ENCODE data around the gene BUD31.
A peak's percentile ranks its signal among the peaks of the same experiment; 100 is the strongest.

The BUD31 gene

GRCh38 chr7:99456288-99456687 is 47.5 kb downstream of the BUD31 start:
- TF ChIP-seq, protein P1, sequence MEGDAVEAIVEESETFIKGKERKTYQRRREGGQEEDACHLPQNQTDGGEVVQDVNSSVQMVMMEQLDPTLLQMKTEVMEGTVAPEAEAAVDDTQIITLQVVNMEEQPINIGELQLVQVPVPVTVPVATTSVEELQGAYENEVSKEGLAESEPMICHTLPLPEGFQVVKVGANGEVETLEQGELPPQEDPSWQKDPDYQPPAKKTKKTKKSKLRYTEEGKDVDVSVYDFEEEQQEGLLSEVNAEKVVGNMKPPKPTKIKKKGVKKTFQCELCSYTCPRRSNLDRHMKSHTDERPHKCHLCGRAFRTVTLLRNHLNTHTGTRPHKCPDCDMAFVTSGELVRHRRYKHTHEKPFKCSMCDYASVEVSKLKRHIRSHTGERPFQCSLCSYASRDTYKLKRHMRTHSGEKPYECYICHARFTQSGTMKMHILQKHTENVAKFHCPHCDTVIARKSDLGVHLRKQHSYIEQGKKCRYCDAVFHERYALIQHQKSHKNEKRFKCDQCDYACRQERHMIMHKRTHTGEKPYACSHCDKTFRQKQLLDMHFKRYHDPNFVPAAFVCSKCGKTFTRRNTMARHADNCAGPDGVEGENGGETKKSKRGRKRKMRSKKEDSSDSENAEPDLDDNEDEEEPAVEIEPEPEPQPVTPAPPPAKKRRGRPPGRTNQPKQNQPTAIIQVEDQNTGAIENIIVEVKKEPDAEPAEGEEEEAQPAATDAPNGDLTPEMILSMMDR (conservative IDR thresholded peaks at IDR 0.05; ENCODE audit: low read depth, low read length): no peak
- Histone ChIP-seq H3K4me1 (ENCODE audit: low read depth, poor library complexity, severe bottlenecking) (no peaks in the 10 kb centered on the region), H4K20me1 (ENCODE audit: insufficient read depth) (peaks cover 16% of the 10 kb centered on the region; the same call in 1 of the 2 replicates), H2AFZ (ENCODE audit: low read depth) (no peak overlapping the region), H3K79me2 (ENCODE audit: insufficient read depth, low read depth) (peaks cover 30% of the 10 kb centered on the region), H3K36me3 (ENCODE audit: insufficient read depth) (peaks cover 3% of the 10 kb centered on the region; the same call in 1 of the 2 replicates), H3K9ac (no peak overlapping the region), H3K27me3 (ENCODE audit: insufficient read depth, low read depth) (no peaks in the 10 kb centered on the region), H3K27ac (no peak overlapping the region), H3K4me3 (IDR thresholded peaks at IDR 0.05; ENCODE audit: insufficient read depth, low read depth, low read length) (no peak overlapping the region), H3K4me2 (no peak overlapping the region)

DNA sequence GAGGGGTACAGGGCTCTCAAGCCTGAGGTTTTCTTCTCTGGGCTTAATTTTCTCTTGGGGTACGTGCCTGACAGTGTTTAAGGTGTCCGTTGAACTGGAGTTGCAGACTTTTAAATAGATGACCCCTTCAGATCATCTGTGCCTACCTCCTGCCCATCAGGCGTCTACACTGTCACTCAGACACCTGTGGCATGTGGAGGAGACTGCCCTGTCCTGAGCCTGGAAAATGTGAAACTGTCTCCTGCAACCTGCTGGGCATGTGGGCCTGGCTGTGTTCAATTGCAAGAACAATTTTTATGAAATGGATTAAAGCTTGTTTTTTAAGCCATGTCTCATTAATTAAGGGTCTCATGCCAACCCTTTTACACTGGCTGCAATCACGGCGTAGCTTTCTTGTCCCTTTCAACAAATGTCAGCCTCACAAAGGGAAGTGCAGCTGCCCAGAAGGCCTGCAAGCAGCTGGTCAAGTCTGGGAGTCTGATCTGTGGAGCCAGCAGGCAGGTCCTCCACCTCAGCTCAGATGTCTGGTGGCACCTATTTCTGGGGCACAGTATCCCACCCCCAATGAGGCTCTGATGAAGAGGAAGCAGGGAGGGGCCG is 48.4 kb downstream of the BUD31 start:
- Histone ChIP-seq H3K27me3 (ENCODE audit: insufficient read depth, low read depth) (no peaks in the 10 kb centered on the region), H3K36me3 (ENCODE audit: insufficient read depth) (peaks cover 3% of the 10 kb centered on the region; the same call in 1 of the 2 replicates), H3K4me3 (IDR thresholded peaks at IDR 0.05; ENCODE audit: insufficient read depth, low read depth, low read length) (no peak overlapping the region), H2AFZ (ENCODE audit: low read depth) (no peak overlapping the region), H3K4me1 (ENCODE audit: low read depth, poor library complexity, severe bottlenecking) (no peaks in the 10 kb centered on the region), H3K9ac (no peak overlapping the region), H4K20me1 (ENCODE audit: insufficient read depth) (peaks cover 16% of the 10 kb centered on the region; the same call in 1 of the 2 replicates), H3K4me2 (no peak overlapping the region), H3K79me2 (ENCODE audit: insufficient read depth, low read depth) (peaks cover 39% of the 10 kb centered on the region), H3K27ac (no peak overlapping the region)
- TF ChIP-seq, protein P1 (conservative IDR thresholded peaks at IDR 0.05; ENCODE audit: low read depth, low read length): no peak

- H3K4me2 ChIP-seq: no peak overlapping the region
- no peak overlapping the region for H3K9ac ChIP-seq
- H3K4me1 ChIP-seq (ENCODE audit: low read depth, poor library complexity, severe bottlenecking): no peaks in the 10 kb centered on the region
- TF ChIP-seq, protein P1 (conservative IDR thresholded peaks at IDR 0.05; ENCODE audit: low read depth, low read length): no peak
- H3K79me2 ChIP-seq (ENCODE audit: insufficient read depth, low read depth): peaks cover 46% of the 10 kb centered on the region
- H3K27ac ChIP-seq: no peak overlapping the region
- no peaks in the 10 kb centered on the region for H3K27me3 ChIP-seq (ENCODE audit: insufficient read depth, low read depth)
- H2AFZ ChIP-seq (ENCODE audit: low read depth): no peak overlapping the region
- peaks cover 3% of the 10 kb centered on the region; the same call in 1 of the 2 replicates for H3K36me3 ChIP-seq (ENCODE audit: insufficient read depth)
- H4K20me1 ChIP-seq (ENCODE audit: insufficient read depth): peaks cover 16% of the 10 kb centered on the region; the same call in 1 of the 2 replicates
- no peak overlapping the region for H3K4me3 ChIP-seq (IDR thresholded peaks at IDR 0.05; ENCODE audit: insufficient read depth, low read depth, low read length)
Measured at GRCh38 chr7:99457650-99458493, 49.1 kb downstream of the BUD31 start.

GRCh38 chr7:99459087-99459486 is 50.3 kb downstream of the BUD31 start:
- Histone ChIP-seq H3K27me3 (ENCODE audit: insufficient read depth, low read depth) (no peaks in the 10 kb centered on the region), H3K9ac (no peak overlapping the region), H3K36me3 (ENCODE audit: insufficient read depth) (peaks cover 3% of the 10 kb centered on the region; the same call in 1 of the 2 replicates), H3K4me3 (IDR thresholded peaks at IDR 0.05; ENCODE audit: insufficient read depth, low read depth, low read length) (no peak overlapping the region), H4K20me1 (ENCODE audit: insufficient read depth) (peaks cover 16% of the 10 kb centered on the region; the same call in 1 of the 2 replicates), H3K4me1 (ENCODE audit: low read depth, poor library complexity, severe bottlenecking) (peaks cover 4% of the 10 kb centered on the region), H3K27ac (no peak overlapping the region; the same call in 1 of the 2 replicates), H2AFZ (ENCODE audit: low read depth) (no peak overlapping the region), H3K4me2 (no peak overlapping the region), H3K79me2 (ENCODE audit: insufficient read depth, low read depth) (peaks cover 58% of the 10 kb centered on the region)
- TF ChIP-seq, protein P1 (conservative IDR thresholded peaks at IDR 0.05; ENCODE audit: low read depth, low read length): peak; percentile 68

Data from KMS-11 (cell line).